ENCODE data around the gene LMNA.

GRCh38 chr1:156073740-156074139 lies 40.8 kb upstream of the LMNA start:
- TF ChIP-seq CTCF (conservative IDR thresholded peaks at IDR 0.05; ENCODE audit: low read length) (no peak), EZH2phosphoT487 (IDR thresholded peaks at IDR 0.05; ENCODE audit: borderline replicate concordance) (no peak)

Data from Loucy (cell line).